ENCODE data around the gene TESK2.

The TESK2 gene

DNA sequence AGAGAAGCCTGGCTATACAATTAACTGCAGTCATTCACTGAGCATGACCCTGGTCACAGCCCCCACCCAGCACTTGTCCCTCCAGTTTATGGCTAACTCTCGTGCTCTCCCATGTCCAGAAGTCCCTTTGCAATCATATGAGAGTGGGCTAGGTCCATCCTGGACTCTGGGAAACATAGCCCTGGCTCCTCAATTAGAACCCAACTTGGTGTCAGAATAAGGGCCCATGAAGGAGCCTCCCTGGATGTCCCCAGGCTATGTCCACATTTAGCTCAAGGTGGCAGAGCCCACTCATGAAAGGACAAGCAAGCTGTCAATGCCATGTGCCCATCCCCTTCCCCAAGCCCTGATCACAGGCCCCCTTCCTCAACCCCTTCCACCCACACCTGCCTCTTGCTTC lies 191.7 kb downstream of the TESK2 start:
- DNase-seq: no peak

DNA sequence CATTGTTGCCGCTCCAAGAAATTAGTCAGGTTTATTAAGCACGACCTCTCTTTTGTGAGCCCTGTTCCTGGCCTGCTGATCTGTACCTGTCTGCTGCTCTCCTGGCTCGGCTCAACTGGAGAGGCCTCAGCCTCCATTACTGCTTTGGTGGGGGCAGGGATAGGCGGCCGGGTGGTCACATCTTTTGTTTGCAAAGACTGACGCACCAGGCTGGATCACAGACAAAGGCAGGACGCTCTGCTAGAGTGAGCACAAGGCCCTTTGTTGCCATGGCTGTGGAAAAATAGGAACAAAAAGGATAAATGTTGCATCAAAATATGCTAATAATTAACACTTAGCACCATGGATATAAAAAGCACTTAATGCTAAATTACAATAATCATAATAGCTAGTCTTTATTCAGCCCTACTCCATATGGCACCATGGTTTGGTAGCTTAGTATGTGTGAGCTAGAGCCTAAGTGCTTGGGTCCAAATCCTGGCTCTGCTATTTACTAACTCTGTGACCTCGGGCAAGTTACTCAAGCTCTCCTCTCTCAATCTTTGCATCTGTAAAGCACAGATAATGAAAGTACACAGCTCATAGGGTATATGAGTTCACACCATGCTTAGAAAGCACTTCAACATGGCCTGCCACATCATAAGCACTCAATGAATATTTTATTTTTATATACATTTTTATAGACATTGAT lies 193.2 kb downstream of the TESK2 start:
- no peak for DNase-seq

Measured in fibroblast of upper back skin (primary cell).